IMR-90 (cell line): Measurements from ENCODE around the gene PLXNA3. TPM values are rescaled to one million over a fixed set of nuclear protein-coding genes. Genes with fewer than 3 reads are reported as not detected.

Source experiments
- ATAC-seq: fragments of 200-7000 bp; cut with Tn5 transposase; 2 replicates; pipeline ENCODE4 v1.9.1; 2020; ENCODE audit warnings: low read depth, mild to moderate bottlenecking, moderate library complexity
- BruUV-seq: library from RNA; stranded (reverse); fragments of 400-500 nt; replicated peaks from 2 replicates; lab custom pipeline; 2021; lab: Mats Ljungman, UMichigan
- CTCF ChIA-PET: fragments of 300-600 bp; formaldehyde crosslinking; extraction: SDS; loops from one replicate; lab custom pipeline; 2021; ENCODE audit warnings: antibody characterized with exemption; lab: Yijun Ruan, JAX
- POLR2A ChIA-PET: fragments of 300-600 bp; sonication (Branson Sonifier 250); formaldehyde crosslinking; loops from one replicate; lab custom pipeline; 2022; ENCODE audit warnings: antibody characterized with exemption; ENCODE audit not compliant: unreplicated experiment; lab: Charles Lee
- DNase-seq: peaks from one replicate; pipeline ENCODE4 v3.0.0; 2013
- H2AFZ ChIP-seq: replicated peaks from 2 replicates; pipeline ENCODE3; 2013; ENCODE audit warnings: low read length, mild to moderate bottlenecking; ENCODE audit not compliant: poor library complexity
- H2AK5ac ChIP-seq: 2 replicates; pipeline ENCODE4 v1.6.1; 2013; ENCODE audit warnings: low read depth, low read length, inconsistent platforms
- H2AK9ac ChIP-seq: replicated peaks from 2 replicates; pipeline ENCODE3; 2013; ENCODE audit warnings: mild to moderate bottlenecking, low read depth, low read length, moderate library complexity; ENCODE audit not compliant: poor library complexity
- H2BK120ac ChIP-seq: 2 replicates; pipeline ENCODE4 v1.6.1; 2013; ENCODE audit warnings: low read depth, low read length, inconsistent platforms
- H2BK15ac ChIP-seq: 3 replicates; pipeline ENCODE4 v1.6.1; 2013; ENCODE audit warnings: low read depth, low read length, inconsistent platforms
- H2BK20ac ChIP-seq: 2 replicates; pipeline ENCODE4 v1.6.1; 2013; ENCODE audit warnings: low read depth, mild to moderate bottlenecking, inconsistent platforms, low read length, moderate library complexity
- H2BK5ac ChIP-seq: 2 replicates; pipeline ENCODE4 v1.6.1; 2013; ENCODE audit warnings: mild to moderate bottlenecking, low read depth, low read length, inconsistent platforms; ENCODE audit not compliant: poor library complexity, severe bottlenecking
- H3K14ac ChIP-seq: replicated peaks from 2 replicates; pipeline ENCODE4 v1.6.1; 2013; ENCODE audit warnings: low read depth, low read length, inconsistent platforms
- H3K18ac ChIP-seq: 2 replicates; pipeline ENCODE4 v1.6.1; 2013; ENCODE audit warnings: low read depth, low read length, control low read depth
- H3K23ac ChIP-seq: 2 replicates; pipeline ENCODE4 v1.6.1; 2013; ENCODE audit warnings: low read depth, low read length, inconsistent platforms
- H3K27ac ChIP-seq: 2 replicates; pipeline ENCODE4 v1.5.1; 2013; ENCODE audit warnings: mild to moderate bottlenecking, control low read depth, low read length; ENCODE audit not compliant: insufficient read depth
- H3K27me3 ChIP-seq: 2 replicates; pipeline ENCODE4 v1.6.1; 2013; ENCODE audit warnings: low read length; ENCODE audit not compliant: control insufficient read depth, insufficient read depth
- H3K36me3 ChIP-seq: 2 replicates; pipeline ENCODE4 v1.6.1; 2013; ENCODE audit warnings: low read length, mixed read lengths; ENCODE audit not compliant: control insufficient read depth, insufficient read depth
- H3K4ac ChIP-seq: 2 replicates; pipeline ENCODE4 v1.6.1; 2013; ENCODE audit warnings: low read depth, low read length, inconsistent platforms
- H3K4me1 ChIP-seq: 2 replicates; pipeline ENCODE4 v1.6.1; 2013; ENCODE audit warnings: low read length, mixed read lengths; ENCODE audit not compliant: control insufficient read depth, insufficient read depth
- H3K4me2 ChIP-seq: 2 replicates; pipeline ENCODE4 v1.6.1; 2013; ENCODE audit warnings: low read depth, mild to moderate bottlenecking, control low read depth, low read length, moderate library complexity
- H3K4me3 ChIP-seq: 2 replicates; pipeline ENCODE4 v1.5.1; 2013; ENCODE audit warnings: low read depth, mild to moderate bottlenecking, control low read depth, low read length, moderate library complexity; ENCODE audit not compliant: insufficient read depth
- H3K56ac ChIP-seq: 2 replicates; pipeline ENCODE4 v1.6.1; 2013; ENCODE audit warnings: low read length, inconsistent platforms; ENCODE audit not compliant: insufficient read depth; ENCODE audit errors: extremely low read depth
- H3K79me1 ChIP-seq, 2 experiments: 2 replicates each; pipeline ENCODE4 v1.6.1; 2013; ENCODE audit warnings: low read length in 2 of 2, inconsistent platforms in 1 of 2, low read depth in 1 of 2
- H3K9ac ChIP-seq: 2 replicates; pipeline ENCODE4 v1.6.1; 2013; ENCODE audit warnings: low read depth, low read length, control low read depth
- H3K9me1 ChIP-seq: 2 replicates; pipeline ENCODE4 v1.6.1; 2013; ENCODE audit warnings: low read length, inconsistent platforms; ENCODE audit not compliant: insufficient read depth
- H3K9me3 ChIP-seq: 2 replicates; pipeline ENCODE4 v1.6.1; 2013; ENCODE audit warnings: low read length; ENCODE audit not compliant: control insufficient read depth, insufficient read depth
- H4K20me1 ChIP-seq: 2 replicates; pipeline ENCODE4 v1.6.1; 2013; ENCODE audit warnings: low read length, inconsistent platforms; ENCODE audit not compliant: insufficient read depth
- H4K5ac ChIP-seq: 2 replicates; pipeline ENCODE4 v1.6.1; 2013; ENCODE audit warnings: mild to moderate bottlenecking, low read depth, low read length, control low read depth
- H4K8ac ChIP-seq, 2 experiments: 2 replicates each; pipeline ENCODE4 v1.6.1; 2013; ENCODE audit warnings: low read depth in 2 of 2, low read length in 2 of 2, control low read depth in 1 of 2, inconsistent platforms in 1 of 2
- H4K91ac ChIP-seq: 2 replicates; pipeline ENCODE4 v1.6.1; 2013; ENCODE audit warnings: low read depth, low read length, inconsistent platforms; ENCODE audit not compliant: insufficient read depth
- BHLHE40 ChIP-seq: fragments of 150-350 bp; IDR thresholded peaks from 2 replicates; pipeline ENCODE4 v1.6.1; 2016; ENCODE audit warnings: mild to moderate bottlenecking, low read depth, low read length
- CEBPB ChIP-seq: IDR thresholded peaks from 2 replicates; pipeline ENCODE4 v1.6.1; 2012; ENCODE audit warnings: low read depth, low read length, improper control_type of control experiment
- CHD1 ChIP-seq: IDR thresholded peaks from 2 replicates; pipeline ENCODE4 v1.6.1; 2012; ENCODE audit warnings: low read depth, low read length, improper control_type of control experiment
- CTCF ChIP-seq: conservative IDR thresholded peaks from 2 replicates; pipeline ENCODE4 v1.5.1; 2012; ENCODE audit warnings: mild to moderate bottlenecking, low read depth, low read length, improper control_type of control experiment
- ELK1 ChIP-seq: fragments of 150-350 bp; IDR thresholded peaks from 2 replicates; pipeline ENCODE4 v1.6.1; 2016; ENCODE audit warnings: low read depth, mild to moderate bottlenecking, low read length, moderate library complexity, borderline replicate concordance
- FOS ChIP-seq: fragments of 150-350 bp; IDR thresholded peaks from 2 replicates; pipeline ENCODE4 v1.6.1; 2016; ENCODE audit warnings: low read depth, low read length
- MAFK ChIP-seq: IDR thresholded peaks from 2 replicates; pipeline ENCODE4 v1.6.1; 2012; ENCODE audit warnings: low read depth, low read length, improper control_type of control experiment
- MAZ ChIP-seq: IDR thresholded peaks from 2 replicates; pipeline ENCODE4 v1.6.1; 2012; ENCODE audit warnings: low read depth, mild to moderate bottlenecking, low read length, improper control_type of control experiment, moderate library complexity, borderline replicate concordance
- MXI1 ChIP-seq: IDR thresholded peaks from 2 replicates; pipeline ENCODE4 v1.6.1; 2012; ENCODE audit warnings: low read depth, mild to moderate bottlenecking, low read length, moderate library complexity, borderline replicate concordance
- NFE2L2 ChIP-seq: fragments of 150-350 bp; IDR thresholded peaks from 2 replicates; pipeline ENCODE4 v1.6.1; 2016; ENCODE audit warnings: low read depth, mild to moderate bottlenecking, low read length
- POLR2A ChIP-seq: IDR thresholded peaks from 2 replicates; pipeline ENCODE4 v1.6.1; 2012; ENCODE audit warnings: mild to moderate bottlenecking, low read depth, low read length
- RAD21 ChIP-seq: IDR thresholded peaks from 2 replicates; pipeline ENCODE4 v1.6.1; 2012; ENCODE audit warnings: low read length, improper control_type of control experiment
- RCOR1 ChIP-seq: IDR thresholded peaks from 2 replicates; pipeline ENCODE4 v1.6.1; 2012; ENCODE audit warnings: mild to moderate bottlenecking, low read length, improper control_type of control experiment; ENCODE audit not compliant: insufficient replicate concordance
- RFX5 ChIP-seq: IDR thresholded peaks from 2 replicates; pipeline ENCODE4 v1.8.0; 2012; ENCODE audit warnings: low read depth, mild to moderate bottlenecking, low read length, moderate library complexity
- SMC3 ChIP-seq: fragments of 150-350 bp; IDR thresholded peaks from 2 replicates; pipeline ENCODE4 v1.6.1; 2016; ENCODE audit warnings: low read depth, mild to moderate bottlenecking, antibody characterized with exemption, low read length, moderate library complexity
- USF2 ChIP-seq: fragments of 150-350 bp; IDR thresholded peaks from 2 replicates; pipeline ENCODE4 v1.6.1; 2017; ENCODE audit warnings: mild to moderate bottlenecking, antibody characterized with exemption, low read length, low read depth
- WGBS, 2 experiments: methylation state at CpG; one replicate each; pipeline versions ENCODE4 v1.1.5 to v1.1.7; 2013; ENCODE audit warnings: missing lambda C conversion rate in 2 of 2; ENCODE audit not compliant: insufficient read length in 1 of 2; ENCODE audit errors: extremely low coverage in 2 of 2; 5-methylcytosine and 5-hydroxymethylcytosine counted together
- dilution Hi-C: fragments of 300-500 bp; cut with HindIII; formaldehyde crosslinking; loops from one replicate; pipeline ENCODE4 v1.14.3; 2018; ENCODE audit warnings: low sequenced_read_pairs; ENCODE audit not compliant: unreplicated experiment
- in situ Hi-C: fragments of 300-500 bp; cut with MboI; formaldehyde crosslinking; loops from 3 replicates; pipeline ENCODE4 v1.14.3; 2019; ENCODE audit warnings: low sequenced_read_pairs, inconsistent platforms, mixed read lengths
- intact Hi-C: fragments of 100-400 bp; cut with micrococcal nuclease; formaldehyde crosslinking; loops from 2 replicates; pipeline ENCODE4 v1.10.0; 2022
- polyA plus RNA-seq, 3 experiments: library from polyadenylated mRNA; depleted of rRNA; stranded (reverse); fragments of >200 nt; gene quantifications; 2 replicates each; pipeline ENCODE4 v1.2.3, GENCODE V29; 2012; ENCODE audit warnings: low replicate concordance in 1 of 3
- total RNA-seq: library from RNA; depleted of rRNA; stranded (reverse); fragments of >200 nt; gene quantifications from 2 replicates; pipeline ENCODE4 v1.2.3, GENCODE V29; 2012

The PLXNA3 gene
- total and polyA plus RNA-seq, 2 of the 4 experiments (the other 2 are of a cell fraction) = 4.3 to 111 TPM

GRCh38 chrX:154508384-154508745, 50.3 kb downstream of the PLXNA3 start:
- Histone ChIP-seq H2AK5ac (no peak overlapping the region), H3K9me1 (peaks cover 4% of the 10 kb centered on the region), H2BK20ac (no peak overlapping the region), H2BK5ac (no peak overlapping the region), H3K4me3 (no peak overlapping the region), H3K9me3 (peaks cover 3% of the 10 kb centered on the region; the same call in 1 of the 2 replicates), H3K79me1 (peaks cover 0 to 4% of the 10 kb centered on the region in 2 experiments; a peak in 1 of 4 replicates), H4K20me1 (no peaks in the 10 kb centered on the region), H2BK120ac (no peak overlapping the region), H2AFZ (no peak overlapping the region), H4K5ac (no peak overlapping the region), H4K8ac (no peak overlapping the region), H3K36me3 (peaks cover 10% of the 10 kb centered on the region; the same call in 1 of the 2 replicates), H3K4ac (no peak overlapping the region), H3K4me1 (peaks cover 2% of the 10 kb centered on the region; the same call in 1 of the 2 replicates), H3K27me3 (no peaks in the 10 kb centered on the region), H3K9ac (no peak overlapping the region), H4K91ac (no peak overlapping the region), H3K4me2 (no peak overlapping the region), H3K23ac (no peak overlapping the region), H3K18ac (no peak overlapping the region), H3K56ac (no peak overlapping the region), H3K27ac (no peak overlapping the region), H2AK9ac (no peak overlapping the region), H2BK15ac (no peak overlapping the region), H3K14ac (no peak overlapping the region)
- intact Hi-C loops = no loop called here
- BruUV-seq = no TSS peak
- 80% methylated on average over 10 of the region's 13 CpGs; no CpG with 5 or more reads in 1 of the 2 experiments for WGBS, 2 experiments
- dilution Hi-C loops = no loop called here
- ChIA-PET CTCF (no interaction called here), POLR2A (no interaction called here)
- in situ Hi-C loops = no loop called here
- ATAC-seq (no peak), DNase-seq (no peak)
- TF ChIP-seq RAD21 (no peak), RCOR1 (no peak), CEBPB (no peak), RFX5 (no peak), MXI1 (no peak), BHLHE40 (no peak), ELK1 (no peak), CHD1 (no peak), FOS (no peak), SMC3 (no peak), CTCF (no peak), POLR2A (no peak), MAZ (no peak), USF2 (no peak), NFE2L2 (no peak), MAFK (no peak)
